GM18519 (cell line): ENCODE results near the gene PABPC4L.
"Not testable (repeated sequence)": the region's sequence is repeated elsewhere in the genome, so short reads cannot be mapped to it uniquely, and the experiment has no call there.

Experiments
- ATAC-seq: cut with Tn5 transposase; IDR thresholded peaks from one replicate; pipeline ENCODE4 v1.9.1; 2021; ENCODE audit warnings: mild to moderate bottlenecking, moderate library complexity; ENCODE audit not compliant: unreplicated experiment, low FRiP score

PABPC4L gene

DNA sequence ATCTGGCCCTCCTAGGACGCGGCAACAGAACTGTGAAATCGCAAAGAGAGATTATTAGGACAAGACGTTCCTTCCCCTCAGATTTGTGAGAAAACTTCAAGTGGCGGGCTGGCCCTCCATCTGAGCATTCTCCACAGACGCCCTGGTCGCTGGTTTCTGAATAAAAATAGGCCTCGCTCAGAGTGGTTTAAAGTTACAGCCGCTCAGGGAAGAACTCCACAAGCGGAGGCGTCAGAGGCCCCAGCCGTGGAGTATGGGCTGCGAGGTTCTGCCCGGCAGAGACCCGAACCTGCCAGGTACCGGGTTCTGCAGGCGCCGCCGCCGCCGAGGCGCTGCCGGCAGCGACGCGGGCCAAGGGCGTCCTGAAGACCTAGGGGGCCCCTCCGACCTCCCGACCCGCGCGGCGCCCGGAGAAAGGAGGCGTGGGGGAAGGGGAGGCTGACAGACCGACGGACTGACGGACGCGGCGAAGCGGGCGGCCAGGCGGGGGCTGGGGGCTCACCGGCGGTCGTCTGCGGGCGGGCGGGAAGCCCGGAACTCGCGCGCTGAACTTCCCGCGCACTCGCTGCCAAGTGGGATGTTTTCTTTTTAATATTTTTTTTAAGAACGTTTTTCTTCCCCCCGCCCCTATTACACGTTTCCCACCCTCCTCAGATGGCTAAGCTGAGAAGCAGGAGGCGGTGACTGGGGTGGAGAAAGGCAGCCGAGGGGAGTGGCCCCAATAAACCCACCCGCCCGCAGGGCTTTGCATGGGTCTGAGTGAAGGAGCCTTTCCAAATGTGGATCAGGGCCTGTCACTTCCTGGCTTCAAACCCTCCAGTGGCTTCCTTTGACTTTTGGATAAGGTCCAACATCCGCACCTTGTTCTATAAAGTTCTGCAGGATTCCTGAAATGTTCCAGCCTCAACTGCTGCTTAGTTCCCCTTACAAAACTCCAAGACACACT, at the start of gene PABPC4L:
PABPC4L (minus strand) TSS at position 574 of the 946 bp plus-strand sequence. CDS start 770 bp downstream, outside the sequence.
- ATAC-seq, result no peak

DNA sequence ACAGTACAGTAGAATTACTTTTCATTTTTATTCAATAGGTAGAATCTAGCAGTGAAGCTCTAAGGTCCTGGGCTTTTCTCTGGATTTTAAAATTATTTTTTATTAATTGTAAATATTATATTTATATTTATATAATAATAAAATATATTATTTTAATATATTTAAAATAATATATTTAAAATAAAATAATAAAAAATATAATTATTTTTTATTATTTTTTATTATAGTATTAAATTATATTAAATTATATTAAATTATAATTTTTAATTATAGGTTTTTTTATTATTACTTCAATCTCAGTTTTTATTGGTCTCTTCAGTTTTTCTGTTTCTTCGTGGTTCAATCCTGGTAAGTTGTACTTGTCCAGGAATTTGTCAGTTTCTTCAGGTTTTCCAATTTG, 49.7 kb upstream of the PABPC4L start:
- no peak for ATAC-seq

DNA sequence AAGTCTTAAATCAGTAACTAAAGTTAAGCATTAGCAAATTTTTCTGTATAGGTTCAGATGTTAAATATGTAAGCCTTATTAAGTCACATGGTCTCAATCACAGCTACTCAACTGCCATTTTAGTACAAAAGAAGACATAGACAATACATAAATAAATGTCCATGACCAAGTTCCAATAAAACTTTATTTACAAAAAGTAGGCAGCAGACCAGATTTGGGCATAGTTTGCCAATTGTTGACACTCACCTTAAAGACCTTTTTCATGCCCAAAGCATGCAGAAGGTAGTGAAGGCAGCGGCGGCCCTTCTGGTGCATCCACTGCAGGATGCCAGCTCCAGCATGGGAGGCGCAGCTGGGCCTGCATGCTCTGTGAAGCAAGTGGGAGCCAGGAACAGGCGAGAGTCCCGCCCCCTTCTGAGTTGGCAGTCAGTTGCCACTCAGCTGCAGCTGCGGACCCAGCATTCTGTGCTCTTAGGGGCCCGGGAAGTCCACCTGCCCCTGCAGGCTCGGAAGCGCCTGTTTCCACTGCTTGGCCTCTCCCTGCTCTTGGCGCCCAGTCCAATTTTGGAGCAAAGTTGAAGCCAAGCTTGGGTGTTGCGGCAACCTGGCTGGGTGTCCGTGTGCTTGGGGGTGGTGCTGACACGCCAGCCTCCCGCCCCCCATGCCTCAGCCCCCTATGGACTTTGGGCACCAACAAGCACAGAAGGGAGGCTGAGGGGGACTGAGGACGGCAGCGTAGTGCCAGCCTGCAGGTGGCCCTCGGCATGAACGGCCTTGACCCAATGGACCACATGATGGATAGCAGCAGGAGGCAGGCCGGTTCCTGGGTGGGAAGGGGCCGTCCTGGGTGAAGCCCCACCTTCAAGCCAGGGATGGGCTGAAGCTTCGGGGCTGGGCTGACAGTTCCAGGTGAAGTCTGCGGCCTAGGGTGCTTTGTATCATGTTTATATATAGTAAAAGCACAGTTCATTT, 42.4 kb upstream of the PABPC4L start:
- ATAC-seq, result no peak

DNA sequence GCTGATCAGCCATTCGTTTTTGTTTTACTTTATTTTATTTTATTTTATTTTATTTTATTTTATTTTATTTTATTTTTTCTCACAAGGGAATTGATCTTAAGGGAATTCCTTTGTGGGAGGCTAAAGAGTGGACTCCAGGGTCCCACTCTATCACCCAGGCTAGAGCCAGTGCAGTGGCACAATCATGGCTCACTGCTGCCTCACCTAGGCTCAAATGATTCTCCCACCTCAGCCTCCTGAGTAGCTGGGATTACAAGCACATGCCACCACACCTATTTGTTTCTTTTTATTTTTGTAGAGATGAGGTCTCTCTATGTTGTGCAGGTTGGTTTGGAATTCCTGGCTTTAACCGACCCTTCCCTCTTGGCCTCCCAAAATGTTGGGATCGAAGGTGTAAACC, 17.5 kb upstream of the PABPC4L start:
- no peak for ATAC-seq

DNA sequence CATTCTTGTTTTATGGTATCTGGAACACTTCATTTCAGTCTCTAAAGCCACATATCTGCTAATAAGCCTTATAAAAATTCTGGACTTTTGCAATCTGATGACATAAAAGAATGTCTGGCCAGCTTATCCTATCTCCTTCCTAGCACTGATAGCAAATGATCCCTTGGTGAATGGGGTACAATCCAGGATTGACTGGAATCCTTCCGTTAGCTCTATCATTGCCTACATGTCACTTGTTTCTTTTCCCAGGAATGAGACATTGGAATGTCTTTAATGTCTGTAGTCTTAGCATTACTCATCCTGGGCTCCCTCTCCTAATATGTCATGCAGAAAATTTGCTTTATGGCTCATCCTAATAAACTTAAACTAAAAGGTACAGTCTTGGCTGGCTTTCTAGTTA, 14.8 kb upstream of the PABPC4L start:
- no peak for ATAC-seq

DNA sequence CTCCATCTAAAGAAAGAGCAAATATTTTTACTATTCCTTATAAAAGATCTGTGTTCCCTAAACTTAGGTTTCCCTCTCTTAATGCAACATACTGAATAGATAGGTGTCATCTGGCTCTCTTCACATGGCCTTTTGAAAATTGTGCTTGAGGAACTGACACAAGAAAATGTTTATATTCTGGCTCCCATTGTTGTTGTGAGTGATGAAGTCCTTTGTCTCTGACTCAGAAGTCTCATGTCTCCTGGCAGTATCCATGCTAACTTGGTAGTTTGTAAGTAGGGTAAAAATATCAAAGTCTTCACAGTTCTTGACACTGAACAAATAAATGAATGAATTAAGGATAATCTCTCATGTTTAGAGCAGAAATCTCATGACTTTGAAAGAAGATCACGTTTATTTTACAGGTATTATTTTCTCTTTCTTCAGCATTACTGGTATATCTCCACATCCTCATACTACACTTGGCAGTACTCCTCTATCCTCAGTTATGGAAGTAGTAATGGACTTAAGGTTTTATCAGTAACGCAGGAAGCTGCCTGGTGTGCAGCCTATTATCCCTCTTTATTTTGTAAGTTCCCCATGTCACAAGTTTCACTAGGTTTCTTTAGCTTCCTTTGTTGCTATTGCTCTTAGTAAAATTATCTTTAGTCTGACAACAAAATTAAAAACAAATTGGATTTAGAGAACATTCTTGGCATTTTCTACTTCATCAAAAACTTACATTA, 14.2 kb upstream of the PABPC4L start:
- ATAC-seq, result no peak

DNA sequence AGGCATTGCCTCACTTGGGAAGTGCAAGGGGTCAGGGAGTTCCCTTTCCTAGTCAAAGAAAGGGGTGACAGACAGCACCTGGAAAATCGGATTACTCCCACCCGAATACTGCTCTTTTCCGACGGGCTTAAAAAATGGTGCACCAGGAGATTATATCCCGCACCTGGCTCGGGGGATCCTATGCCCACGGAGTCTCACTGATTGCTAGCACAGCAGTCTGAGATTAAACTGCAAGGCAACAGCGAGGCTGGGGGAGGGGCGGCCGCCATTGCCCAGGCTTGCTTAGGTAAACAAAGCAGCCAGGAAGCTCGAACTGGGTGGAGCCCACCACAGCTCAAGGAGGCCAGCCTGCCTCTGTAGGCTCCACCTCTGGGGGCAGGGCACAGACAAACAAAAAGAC, 6.4 kb upstream of the PABPC4L start:
- ATAC-seq, result not testable (repeated sequence)

DNA sequence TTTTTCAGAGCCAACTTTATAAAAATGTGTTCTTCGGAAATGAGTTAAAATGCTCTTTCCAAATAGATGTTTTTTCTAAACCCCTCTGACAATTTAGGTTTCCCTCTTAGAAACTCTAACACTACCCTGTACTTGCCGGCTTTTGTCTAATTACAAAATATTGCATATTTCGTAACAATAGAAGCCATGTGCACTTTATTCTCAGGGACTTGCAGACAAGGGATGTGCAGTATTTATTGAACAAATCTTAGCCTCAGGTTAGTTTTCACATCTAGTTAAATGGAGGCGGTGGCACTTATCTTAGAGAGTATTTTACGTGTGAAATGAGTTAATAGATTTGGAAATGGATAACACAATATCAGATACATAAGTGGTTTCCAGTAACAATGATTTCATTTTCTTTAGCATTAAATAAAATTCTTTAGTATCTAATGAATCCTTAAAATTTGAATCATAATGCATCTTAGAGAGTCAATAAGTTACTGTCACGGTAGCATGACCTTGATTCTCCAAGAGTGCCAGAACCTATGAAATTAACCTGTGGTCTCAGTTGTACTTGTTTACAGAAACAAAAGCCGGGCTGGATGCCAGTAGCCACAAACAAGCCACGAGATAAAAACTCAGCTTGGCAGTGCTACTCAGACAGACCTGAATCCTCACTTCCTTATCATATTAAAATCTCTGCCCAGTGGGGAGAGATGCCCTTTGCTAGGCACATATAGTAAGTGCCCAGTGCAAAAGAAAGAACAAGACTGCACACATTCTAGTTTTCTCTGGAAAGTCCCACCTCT, 772 bp upstream of the PABPC4L start:
- ATAC-seq, result no peak

DNA sequence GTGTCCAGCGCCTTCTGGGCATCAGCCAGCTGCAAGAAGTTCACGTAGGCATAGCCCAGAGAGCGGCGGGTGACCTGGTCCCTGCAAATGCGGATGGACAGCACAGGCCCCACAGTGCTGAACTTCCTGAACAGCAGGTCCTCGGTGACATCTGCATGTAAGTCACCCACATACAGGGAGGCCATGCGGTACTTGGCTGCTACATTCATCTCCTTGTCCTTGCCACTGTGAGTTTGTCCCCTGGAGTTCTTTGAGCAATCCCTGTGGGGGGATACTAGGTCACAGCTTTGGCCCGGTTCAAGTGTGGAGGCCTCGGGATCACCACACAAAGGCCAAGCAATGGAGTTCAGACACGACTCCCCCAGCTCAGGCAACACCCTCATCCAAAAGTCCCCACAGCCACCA, 776 bp downstream of the PABPC4L start:
- no peak for ATAC-seq

DNA sequence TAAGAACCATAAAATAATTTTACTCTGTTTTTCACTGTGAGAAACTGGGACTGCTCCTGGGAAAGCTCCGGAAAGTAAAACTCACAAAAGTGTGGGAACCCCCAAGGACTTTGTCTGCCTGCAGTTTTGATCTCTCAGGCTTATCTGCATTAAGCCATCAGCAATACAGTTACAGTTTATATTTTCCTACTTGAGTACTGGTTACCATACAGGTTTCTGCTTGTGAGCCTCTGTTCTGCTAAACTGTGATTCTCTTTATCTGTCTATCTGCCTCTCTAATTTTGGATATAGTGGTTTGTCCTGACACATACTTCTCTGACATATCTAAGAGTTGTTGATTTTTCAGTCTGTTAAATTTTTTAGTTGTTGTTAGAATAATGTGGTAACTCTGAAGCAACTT, 11.6 kb downstream of the PABPC4L start:
- no peak for ATAC-seq

DNA sequence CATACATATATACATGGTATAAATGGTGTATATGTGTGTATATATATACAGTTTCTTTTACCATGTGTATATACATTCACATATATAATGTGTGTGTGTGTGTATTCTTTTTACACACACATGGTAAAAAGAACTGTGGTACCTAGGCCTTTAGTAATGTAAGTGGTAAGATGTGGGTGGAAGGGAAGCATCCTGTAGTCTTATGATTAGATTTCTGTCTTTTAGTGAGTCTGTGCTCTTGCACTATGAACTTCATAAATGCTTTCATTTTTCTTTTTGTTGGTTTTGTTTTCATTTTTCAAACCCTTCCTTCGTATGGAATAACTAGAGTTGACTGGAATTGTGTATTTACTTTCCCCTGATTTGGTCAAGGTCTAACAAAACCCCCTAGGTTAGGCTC, 12.1 kb downstream of the PABPC4L start:
- no peak for ATAC-seq

DNA sequence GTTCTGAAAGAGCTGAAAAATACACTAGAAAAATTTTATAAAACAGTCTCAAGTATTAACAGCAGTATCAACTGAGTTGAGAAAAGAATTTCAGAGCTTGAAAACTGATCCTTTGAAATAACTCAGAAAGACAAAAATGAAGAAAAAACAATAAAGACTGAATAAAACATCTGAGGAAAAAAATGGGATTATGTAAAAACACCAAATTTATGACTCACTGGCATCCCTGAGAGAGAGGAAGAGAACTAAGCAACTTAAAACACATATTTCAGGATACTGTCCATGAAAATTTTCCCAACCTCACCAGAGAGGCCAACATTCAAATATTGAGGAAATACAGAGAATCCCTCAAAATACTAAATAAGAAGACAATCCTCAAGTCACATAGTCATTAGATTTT, 22.9 kb downstream of the PABPC4L start:
- ATAC-seq, result no peak

DNA sequence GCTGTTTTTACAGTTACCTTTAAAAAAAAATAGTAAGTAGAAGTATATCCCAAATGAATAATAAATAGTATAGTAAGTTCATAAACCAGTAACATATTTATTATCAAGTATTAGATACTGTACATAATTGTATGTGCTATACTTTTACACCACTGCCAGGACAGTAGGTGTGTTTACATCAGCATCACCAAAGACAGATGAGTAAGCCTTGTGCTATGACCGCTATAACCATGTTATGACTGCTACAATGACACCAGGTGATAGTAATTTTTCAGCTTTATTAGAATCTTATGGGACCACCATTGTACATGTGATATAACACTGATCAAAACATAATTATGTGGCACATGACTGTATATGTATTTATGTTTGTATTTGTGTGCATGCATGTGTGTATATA, 27.3 kb downstream of the PABPC4L start:
- ATAC-seq, result no peak

DNA sequence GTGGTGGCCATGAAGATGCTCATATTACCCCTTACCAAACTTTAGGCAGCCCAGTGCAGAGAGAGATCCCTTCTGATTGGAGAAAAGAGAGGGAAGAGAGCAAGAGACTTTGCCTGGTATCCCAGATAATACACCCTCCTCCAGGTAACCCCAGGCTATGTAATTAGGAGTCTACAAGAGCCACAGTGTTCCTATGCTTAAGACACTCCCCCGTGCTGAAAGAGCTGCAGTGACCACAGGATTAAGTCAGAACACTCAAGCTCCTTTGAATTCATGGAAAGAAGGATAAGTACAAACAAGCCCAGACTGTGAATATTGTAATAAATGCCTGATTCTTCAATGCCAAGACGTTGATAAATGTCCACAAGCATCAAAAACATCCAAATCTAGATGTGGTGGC, 41.4 kb downstream of the PABPC4L start:
- ATAC-seq, result no peak

DNA sequence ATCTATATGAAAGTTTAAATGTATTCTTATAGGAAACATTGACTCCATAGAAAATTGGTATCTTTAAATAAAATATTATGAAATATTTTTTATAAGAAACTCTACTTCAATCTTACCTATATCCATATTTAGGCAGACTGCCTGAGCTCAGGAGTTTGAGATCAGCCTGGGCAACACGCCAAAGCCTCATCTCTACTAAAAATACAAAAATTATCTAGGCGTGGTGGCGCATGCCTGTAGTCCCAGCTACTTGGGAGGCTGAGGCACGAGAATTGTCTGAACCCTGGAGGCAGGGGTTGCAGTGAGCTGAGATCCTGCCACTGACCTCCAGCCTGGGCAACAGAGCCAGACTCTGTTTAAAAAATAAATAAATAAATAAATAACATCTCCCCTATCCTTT, 47.5 kb downstream of the PABPC4L start:
- ATAC-seq, result no peak

DNA sequence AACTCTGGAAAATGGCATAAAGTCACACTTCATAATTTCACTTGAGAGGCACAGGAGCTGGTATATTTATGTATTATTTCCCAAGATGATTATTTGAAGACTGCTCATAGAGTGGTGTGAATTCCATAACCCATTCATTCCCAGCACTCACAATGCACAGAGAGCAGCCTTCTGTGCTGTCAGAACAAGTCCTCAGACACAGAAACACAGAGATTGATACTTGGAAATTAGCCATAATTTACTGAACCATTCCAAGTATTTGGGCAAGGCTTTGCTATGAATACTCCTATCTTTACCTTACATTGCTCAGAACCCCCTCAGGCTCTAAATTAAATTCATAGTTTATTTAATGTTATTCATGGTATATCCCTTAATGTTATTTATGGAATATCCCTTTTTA, 53.6 kb downstream of the PABPC4L start:
- no peak for ATAC-seq
